Measurements from ENCODE around the gene ARF1. TPM values are rescaled to one million over a fixed set of nuclear protein-coding genes. Genes with fewer than 3 reads are reported as not detected.

The ARF1 gene
- total and polyA plus RNA-seq, 2 of the 8 experiments (the other 6 are each of a cell fraction or from before 2014, with no cell fraction given): 265 to 471 TPM

DNA sequence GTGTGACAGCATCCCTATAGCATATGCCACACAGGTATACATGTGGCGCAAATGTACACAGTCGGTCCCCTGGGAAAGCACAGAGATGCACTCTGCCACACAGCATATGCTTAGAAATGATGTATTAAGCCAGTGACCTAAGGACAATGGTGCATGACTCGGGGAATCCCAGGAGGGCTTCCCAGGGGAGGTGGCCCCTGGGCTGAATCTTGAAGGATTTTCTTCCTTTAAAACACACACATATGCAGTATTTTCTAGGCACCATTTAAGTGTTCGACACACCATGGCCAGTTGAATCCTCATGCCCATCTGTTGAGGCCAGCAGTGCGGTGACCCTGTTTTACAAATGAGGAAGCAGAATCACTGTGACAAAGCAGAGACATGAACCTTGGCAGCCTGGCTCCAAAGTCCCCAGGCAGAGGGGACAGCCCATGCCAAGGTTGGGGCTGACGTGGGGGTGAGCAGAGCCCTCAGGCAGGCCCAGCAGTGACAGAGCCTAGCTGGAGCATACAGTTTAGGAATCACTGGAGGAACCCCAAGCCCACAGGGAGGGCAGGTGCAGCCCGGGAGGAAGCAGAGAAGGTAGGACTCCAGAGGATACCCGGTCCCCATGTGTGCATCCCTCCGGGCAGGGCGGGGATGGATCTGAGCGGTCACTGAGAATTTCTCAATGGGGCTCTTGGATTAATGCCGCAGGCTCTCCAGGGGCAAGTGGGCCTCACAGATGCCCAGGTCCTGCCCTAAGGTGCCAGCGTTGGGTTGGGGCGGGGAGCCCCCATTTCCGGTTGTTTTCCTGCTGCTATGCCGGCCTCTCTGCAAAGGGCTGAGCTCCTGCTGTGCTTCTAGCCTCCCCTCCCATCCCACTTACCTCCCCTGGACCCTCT lies 47.3 kb upstream of the ARF1 start (continued):
- TF ChIP-seq POLR2AphosphoS5 (IDR thresholded peaks at IDR 0.05; ENCODE audit: low read depth, low read length) (no peak), POLR2A (IDR thresholded peaks at IDR 0.05; ENCODE audit: control extremely low read depth in 1 of 2, low read depth in 2 of 2, low read length in 2 of 2) (no peak), KDM5A (IDR thresholded peaks at IDR 0.05; ENCODE audit: low read length) (no peak), EGR1 (IDR thresholded peaks at IDR 0.05; ENCODE audit: borderline replicate concordance, low read depth, low read length) (no peak)
- TF ChIP-seq, protein P1, sequence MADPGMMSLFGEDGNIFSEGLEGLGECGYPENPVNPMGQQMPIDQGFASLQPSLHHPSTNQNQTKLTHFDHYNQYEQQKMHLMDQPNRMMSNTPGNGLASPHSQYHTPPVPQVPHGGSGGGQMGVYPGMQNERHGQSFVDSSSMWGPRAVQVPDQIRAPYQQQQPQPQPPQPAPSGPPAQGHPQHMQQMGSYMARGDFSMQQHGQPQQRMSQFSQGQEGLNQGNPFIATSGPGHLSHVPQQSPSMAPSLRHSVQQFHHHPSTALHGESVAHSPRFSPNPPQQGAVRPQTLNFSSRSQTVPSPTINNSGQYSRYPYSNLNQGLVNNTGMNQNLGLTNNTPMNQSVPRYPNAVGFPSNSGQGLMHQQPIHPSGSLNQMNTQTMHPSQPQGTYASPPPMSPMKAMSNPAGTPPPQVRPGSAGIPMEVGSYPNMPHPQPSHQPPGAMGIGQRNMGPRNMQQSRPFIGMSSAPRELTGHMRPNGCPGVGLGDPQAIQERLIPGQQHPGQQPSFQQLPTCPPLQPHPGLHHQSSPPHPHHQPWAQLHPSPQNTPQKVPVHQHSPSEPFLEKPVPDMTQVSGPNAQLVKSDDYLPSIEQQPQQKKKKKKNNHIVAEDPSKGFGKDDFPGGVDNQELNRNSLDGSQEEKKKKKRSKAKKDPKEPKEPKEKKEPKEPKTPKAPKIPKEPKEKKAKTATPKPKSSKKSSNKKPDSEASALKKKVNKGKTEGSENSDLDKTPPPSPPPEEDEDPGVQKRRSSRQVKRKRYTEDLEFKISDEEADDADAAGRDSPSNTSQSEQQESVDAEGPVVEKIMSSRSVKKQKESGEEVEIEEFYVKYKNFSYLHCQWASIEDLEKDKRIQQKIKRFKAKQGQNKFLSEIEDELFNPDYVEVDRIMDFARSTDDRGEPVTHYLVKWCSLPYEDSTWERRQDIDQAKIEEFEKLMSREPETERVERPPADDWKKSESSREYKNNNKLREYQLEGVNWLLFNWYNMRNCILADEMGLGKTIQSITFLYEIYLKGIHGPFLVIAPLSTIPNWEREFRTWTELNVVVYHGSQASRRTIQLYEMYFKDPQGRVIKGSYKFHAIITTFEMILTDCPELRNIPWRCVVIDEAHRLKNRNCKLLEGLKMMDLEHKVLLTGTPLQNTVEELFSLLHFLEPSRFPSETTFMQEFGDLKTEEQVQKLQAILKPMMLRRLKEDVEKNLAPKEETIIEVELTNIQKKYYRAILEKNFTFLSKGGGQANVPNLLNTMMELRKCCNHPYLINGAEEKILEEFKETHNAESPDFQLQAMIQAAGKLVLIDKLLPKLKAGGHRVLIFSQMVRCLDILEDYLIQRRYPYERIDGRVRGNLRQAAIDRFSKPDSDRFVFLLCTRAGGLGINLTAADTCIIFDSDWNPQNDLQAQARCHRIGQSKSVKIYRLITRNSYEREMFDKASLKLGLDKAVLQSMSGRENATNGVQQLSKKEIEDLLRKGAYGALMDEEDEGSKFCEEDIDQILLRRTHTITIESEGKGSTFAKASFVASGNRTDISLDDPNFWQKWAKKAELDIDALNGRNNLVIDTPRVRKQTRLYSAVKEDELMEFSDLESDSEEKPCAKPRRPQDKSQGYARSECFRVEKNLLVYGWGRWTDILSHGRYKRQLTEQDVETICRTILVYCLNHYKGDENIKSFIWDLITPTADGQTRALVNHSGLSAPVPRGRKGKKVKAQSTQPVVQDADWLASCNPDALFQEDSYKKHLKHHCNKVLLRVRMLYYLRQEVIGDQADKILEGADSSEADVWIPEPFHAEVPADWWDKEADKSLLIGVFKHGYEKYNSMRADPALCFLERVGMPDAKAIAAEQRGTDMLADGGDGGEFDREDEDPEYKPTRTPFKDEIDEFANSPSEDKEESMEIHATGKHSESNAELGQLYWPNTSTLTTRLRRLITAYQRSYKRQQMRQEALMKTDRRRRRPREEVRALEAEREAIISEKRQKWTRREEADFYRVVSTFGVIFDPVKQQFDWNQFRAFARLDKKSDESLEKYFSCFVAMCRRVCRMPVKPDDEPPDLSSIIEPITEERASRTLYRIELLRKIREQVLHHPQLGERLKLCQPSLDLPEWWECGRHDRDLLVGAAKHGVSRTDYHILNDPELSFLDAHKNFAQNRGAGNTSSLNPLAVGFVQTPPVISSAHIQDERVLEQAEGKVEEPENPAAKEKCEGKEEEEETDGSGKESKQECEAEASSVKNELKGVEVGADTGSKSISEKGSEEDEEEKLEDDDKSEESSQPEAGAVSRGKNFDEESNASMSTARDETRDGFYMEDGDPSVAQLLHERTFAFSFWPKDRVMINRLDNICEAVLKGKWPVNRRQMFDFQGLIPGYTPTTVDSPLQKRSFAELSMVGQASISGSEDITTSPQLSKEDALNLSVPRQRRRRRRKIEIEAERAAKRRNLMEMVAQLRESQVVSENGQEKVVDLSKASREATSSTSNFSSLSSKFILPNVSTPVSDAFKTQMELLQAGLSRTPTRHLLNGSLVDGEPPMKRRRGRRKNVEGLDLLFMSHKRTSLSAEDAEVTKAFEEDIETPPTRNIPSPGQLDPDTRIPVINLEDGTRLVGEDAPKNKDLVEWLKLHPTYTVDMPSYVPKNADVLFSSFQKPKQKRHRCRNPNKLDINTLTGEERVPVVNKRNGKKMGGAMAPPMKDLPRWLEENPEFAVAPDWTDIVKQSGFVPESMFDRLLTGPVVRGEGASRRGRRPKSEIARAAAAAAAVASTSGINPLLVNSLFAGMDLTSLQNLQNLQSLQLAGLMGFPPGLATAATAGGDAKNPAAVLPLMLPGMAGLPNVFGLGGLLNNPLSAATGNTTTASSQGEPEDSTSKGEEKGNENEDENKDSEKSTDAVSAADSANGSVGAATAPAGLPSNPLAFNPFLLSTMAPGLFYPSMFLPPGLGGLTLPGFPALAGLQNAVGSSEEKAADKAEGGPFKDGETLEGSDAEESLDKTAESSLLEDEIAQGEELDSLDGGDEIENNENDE (IDR thresholded peaks at IDR 0.05; ENCODE audit: insufficient replicate concordance, low read length): no peak
